H1 (cell line): ENCODE measurements around the gene ERICH3. TPM values are rescaled to one million over a fixed set of nuclear protein-coding genes. Genes with fewer than 3 reads are reported as not detected.

ENCODE experiments used
- CTCF ChIA-PET: fragments of 300-600 bp; sonication (Branson Sonifier 250); formaldehyde crosslinking; loops from one replicate; lab custom pipeline; 2021; ENCODE audit not compliant: partially characterized antibody; lab: Charles Lee
- POLR2A ChIA-PET: fragments of 300-600 bp; sonication (Branson Sonifier 250); formaldehyde crosslinking; loops from one replicate; lab custom pipeline; 2021; ENCODE audit warnings: inconsistent platforms; ENCODE audit not compliant: partially characterized antibody; lab: Charles Lee
- DNase-seq, 2 experiments: peaks; one replicate each; pipeline versions ENCODE4 v3.0.0 to v3.0.0-alpha.2; 2010 to 2022; ENCODE audit warnings: low spot score in 2 of 2, low read depth in 1 of 2, mixed read lengths in 1 of 2
- FAIRE-seq: peaks from 2 replicates; lab custom pipeline; 2011; peaks lifted over from hg19 to GRCh38; lab: Jason Lieb, UNC
- H2AFZ ChIP-seq: 2 replicates; pipeline ENCODE4 v1.8.1; 2012; ENCODE audit warnings: low read length, inconsistent platforms
- H2AK5ac ChIP-seq: 2 replicates; pipeline ENCODE4 v1.6.1; 2013; ENCODE audit warnings: low read depth, low read length
- H2BK120ac ChIP-seq: replicated peaks from 2 replicates; pipeline ENCODE3; 2013; ENCODE audit warnings: low read depth, low read length, inconsistent platforms
- H2BK12ac ChIP-seq: 2 replicates; pipeline ENCODE4 v1.6.1; 2013; ENCODE audit warnings: low read depth, low read length
- H2BK15ac ChIP-seq: 2 replicates; pipeline ENCODE4 v1.6.1; 2013; ENCODE audit warnings: low read length
- H2BK20ac ChIP-seq: 2 replicates; pipeline ENCODE4 v1.6.1; 2013; ENCODE audit warnings: low read length
- H2BK5ac ChIP-seq: 2 replicates; pipeline ENCODE4 v1.6.1; 2013; ENCODE audit warnings: low read depth, low read length
- H3K14ac ChIP-seq: 2 replicates; pipeline ENCODE4 v1.6.1; 2013; ENCODE audit warnings: inconsistent platforms; ENCODE audit not compliant: insufficient read length
- H3K18ac ChIP-seq: 2 replicates; pipeline ENCODE4 v1.6.1; 2013; ENCODE audit warnings: low read length; ENCODE audit errors: extremely low read depth
- H3K23ac ChIP-seq: 2 replicates; pipeline ENCODE4 v1.6.1; 2013; ENCODE audit warnings: inconsistent platforms; ENCODE audit not compliant: insufficient read length
- H3K23me2 ChIP-seq: 2 replicates; pipeline ENCODE4 v1.6.1; 2013; ENCODE audit warnings: low read depth, low read length
- H3K27ac ChIP-seq: 2 replicates; pipeline ENCODE4 v1.6.1; 2011; ENCODE audit warnings: low read depth, low read length, inconsistent platforms
- H3K27me3 ChIP-seq, 4 experiments: replicated peaks in 1 of 4; 1 replicate in 1 of 4; 2 replicates in 3 of 4; pipeline versions ENCODE4 v1.6.1 to v1.8.1; 2011 to 2013; ENCODE audit warnings: low read length in 3 of 4, mild to moderate bottlenecking in 3 of 4, inconsistent platforms in 2 of 4, mixed read lengths in 2 of 4, moderate library complexity in 1 of 4; ENCODE audit not compliant: control insufficient read depth in 3 of 4, insufficient read depth in 3 of 4; ENCODE audit errors: extremely low read depth in 1 of 4
- H3K36me3 ChIP-seq, 4 experiments: 2 replicates each; pipeline versions ENCODE4 v1.6.1 to v1.8.1; 2011 to 2013; ENCODE audit warnings: mild to moderate bottlenecking in 4 of 4, low read length in 3 of 4, moderate library complexity in 2 of 4, control low read depth in 1 of 4, inconsistent platforms in 1 of 4; ENCODE audit not compliant: insufficient read depth in 4 of 4, control insufficient read depth in 2 of 4
- H3K4ac ChIP-seq: replicated peaks from 2 replicates; pipeline ENCODE3; 2013; ENCODE audit warnings: low read length, low read depth, mixed read lengths, inconsistent platforms; ENCODE audit not compliant: insufficient read length
- H3K4me1 ChIP-seq, 4 experiments: replicated peaks in 1 of 4; 1 replicate in 1 of 4; 2 replicates in 3 of 4; pipeline versions ENCODE4 v1.6.1 to v1.8.1; 2011 to 2013; ENCODE audit warnings: low read length in 3 of 4, inconsistent platforms in 2 of 4, mixed read lengths in 1 of 4; ENCODE audit not compliant: insufficient read depth in 4 of 4, control insufficient read depth in 3 of 4
- H3K4me2 ChIP-seq, 2 experiments: 2 replicates each; pipeline versions ENCODE4 v1.6.1 to v1.8.1; 2011 to 2013; ENCODE audit warnings: low read depth in 2 of 2, low read length in 2 of 2, control low read depth in 1 of 2, inconsistent platforms in 1 of 2, mild to moderate bottlenecking in 1 of 2; ENCODE audit not compliant: insufficient read depth in 1 of 2
- H3K4me3 ChIP-seq, 4 experiments: fragments of 200-600, 300-600 bp in 1 of 4; sonication (generic), shearing (Covaris generic), sonication (Bioruptor Twin) in 1 of 4; 2 replicates each; pipeline versions ENCODE4 v1.5.1 to v1.8.1; 2011 to 2016; ENCODE audit warnings: low read length in 4 of 4, low read depth in 3 of 4, control low read depth in 2 of 4, inconsistent platforms in 2 of 4, mild to moderate bottlenecking in 2 of 4, mixed read lengths in 1 of 4, moderate library complexity in 1 of 4; ENCODE audit not compliant: insufficient read depth in 2 of 4; ENCODE audit errors: extremely low read depth in 1 of 4
- H3K56ac ChIP-seq: replicated peaks from 2 replicates; pipeline ENCODE3; 2013; ENCODE audit warnings: low read depth, mild to moderate bottlenecking, mixed read lengths, low read length, inconsistent platforms; ENCODE audit not compliant: insufficient read length
- H3K79me1 ChIP-seq: 2 replicates; pipeline ENCODE4 v1.6.1; 2013; ENCODE audit warnings: low read depth, low read length, control low read depth
- H3K79me2 ChIP-seq, 2 experiments: 2 replicates each; pipeline versions ENCODE4 v1.6.1 to v1.8.1; 2012 to 2013; ENCODE audit warnings: low read length in 2 of 2, mild to moderate bottlenecking in 2 of 2, inconsistent platforms in 1 of 2; ENCODE audit not compliant: insufficient read depth in 2 of 2, control insufficient read depth in 1 of 2
- H3K9ac ChIP-seq, 4 experiments: replicated peaks in 1 of 4; 1 replicate in 1 of 4; 2 replicates in 3 of 4; pipeline versions ENCODE4 v1.6.1 to v1.8.1; 2011 to 2013; ENCODE audit warnings: low read depth in 3 of 4, low read length in 3 of 4, control low read depth in 2 of 4, mild to moderate bottlenecking in 2 of 4, moderate library complexity in 2 of 4, inconsistent platforms in 1 of 4; ENCODE audit errors: extremely low read depth in 1 of 4
- H3K9me3 ChIP-seq, 2 experiments: 2 replicates each; pipeline versions ENCODE4 v1.6.1 to v1.8.1; 2012 to 2013; ENCODE audit warnings: mild to moderate bottlenecking in 2 of 2, moderate library complexity in 2 of 2, control low read depth in 1 of 2, inconsistent platforms in 1 of 2, low read depth in 1 of 2, low read length in 1 of 2, mixed read lengths in 1 of 2; ENCODE audit not compliant: insufficient read depth in 2 of 2
- H4K20me1 ChIP-seq, 2 experiments: replicated peaks in 1 of 2; 2 replicates each; pipeline versions ENCODE3 to v1.8.1; 2011 to 2013; ENCODE audit warnings: inconsistent platforms in 2 of 2, low read length in 2 of 2, mild to moderate bottlenecking in 1 of 2; ENCODE audit not compliant: insufficient read depth in 2 of 2, control insufficient read depth in 1 of 2
- H4K5ac ChIP-seq: 2 replicates; pipeline ENCODE4 v1.6.1; 2013; ENCODE audit warnings: low read length, low read depth, mixed read lengths, inconsistent platforms; ENCODE audit not compliant: insufficient read length
- H4K8ac ChIP-seq: 2 replicates; pipeline ENCODE4 v1.8.0; 2013; ENCODE audit warnings: mild to moderate bottlenecking, moderate library complexity, low read length, inconsistent platforms; ENCODE audit not compliant: insufficient read depth; ENCODE audit errors: extremely low read depth
- H4K91ac ChIP-seq: replicated peaks from 2 replicates; pipeline ENCODE3; 2013; ENCODE audit warnings: low read length, mixed read lengths, inconsistent platforms; ENCODE audit not compliant: insufficient read length
- ASH2L ChIP-seq: fragments of 200-600, 300-600 bp; sonication (generic); IDR thresholded peaks from one replicate; pipeline ENCODE4 v1.7.1; 2017; ENCODE audit warnings: low read length
- CBX8 ChIP-seq: fragments of 300-800, 300-1000 bp; sonication (generic); IDR thresholded peaks from 2 replicates; pipeline ENCODE4 v1.7.1; 2016; ENCODE audit warnings: low read depth, low read length, borderline replicate concordance
- CEBPB ChIP-seq: IDR thresholded peaks from 2 replicates; pipeline ENCODE4 v1.6.1; 2012; ENCODE audit warnings: low read depth, low read length
- CTCF ChIP-seq, 3 experiments: IDR thresholded peaks; 1 replicate in 2 of 3; 2 replicates in 1 of 3; pipeline versions ENCODE4 v1.5.1 to v1.6.1; 2011; ENCODE audit warnings: low read length in 3 of 3, mild to moderate bottlenecking in 3 of 3, inconsistent platforms in 2 of 3, low read depth in 1 of 3, moderate library complexity in 1 of 3; ENCODE audit not compliant: insufficient read depth in 1 of 3; ENCODE audit errors: control extremely low read depth in 1 of 3
- JUN ChIP-seq: IDR thresholded peaks from 2 replicates; pipeline ENCODE4 v1.6.1; 2011; ENCODE audit warnings: low read depth, mild to moderate bottlenecking, improper control_type of control experiment, low read length
- MAX ChIP-seq: IDR thresholded peaks from 2 replicates; pipeline ENCODE4 v1.6.1; 2012; ENCODE audit warnings: inconsistent platforms
- POU5F1 ChIP-seq: IDR thresholded peaks from 2 replicates; pipeline ENCODE4 v1.6.1; 2011; ENCODE audit warnings: low read depth, mild to moderate bottlenecking, low read length, moderate library complexity
- SAP30 ChIP-seq: fragments of 300-600 bp; sonication (generic); IDR thresholded peaks from 2 replicates; pipeline ENCODE4 v1.7.1; 2012; ENCODE audit warnings: low read length, moderate library complexity, mild to moderate bottlenecking, inconsistent platforms; ENCODE audit not compliant: insufficient read depth, insufficient replicate concordance
- SIX5 ChIP-seq: IDR thresholded peaks from 2 replicates; pipeline ENCODE4 v1.6.1; 2011; ENCODE audit warnings: mild to moderate bottlenecking, low read depth, low read length
- SP1 ChIP-seq: IDR thresholded peaks from 2 replicates; pipeline ENCODE4 v1.6.1; 2011; ENCODE audit warnings: low read depth, low read length
- TBP ChIP-seq: IDR thresholded peaks from 2 replicates; pipeline ENCODE4 v1.6.1; 2011; ENCODE audit warnings: low read depth, low read length, improper control_type of control experiment
- whole genome bisulfite sequencing, 2 experiments: shearing (Covaris generic) in 1 of 2; methylation state at CpG; one replicate each; pipeline versions ENCODE4 v1.1.6 to v1.1.7; 2013 to 2015; ENCODE audit warnings: low lambda C conversion rate in 2 of 2, mixed read lengths in 2 of 2, inconsistent platforms in 1 of 2, low coverage in 1 of 2, missing lambda C conversion rate in 1 of 2; ENCODE audit not compliant: insufficient replicate concordance in 2 of 2, insufficient coverage in 1 of 2, insufficient read length in 1 of 2; ENCODE audit errors: extremely low coverage in 1 of 2, missing lambda C conversion rate in 1 of 2; 5-methylcytosine and 5-hydroxymethylcytosine counted together
- polyA plus RNA-seq, 7 experiments: library from polyadenylated mRNA; depleted of rRNA in 3 of 7; stranded (reverse) in 5 of 7; unstranded in 2 of 7; fragments of >200 nt in 5 of 7; fragments of 200-250 nt in 2 of 7; gene quantifications; 1 replicate in 5 of 7; 2 replicates in 1 of 7; 4 replicates in 1 of 7; pipeline versions ENCODE4 v1.2.1 to v1.2.3, GENCODE V29; 2011 to 2013; ENCODE audit warnings: missing spikeins in 2 of 7, mixed read lengths in 2 of 7
- total RNA-seq: library from RNA; stranded (reverse); fragmentation: NEBNext Ultra II Directional; extraction: Animal tissue kit (Norgen Biotek cat#: 25700); gene quantifications from 2 replicates; pipeline ENCODE4 v1.2.1, GENCODE V29; 2021

The ERICH3 gene
- total and polyA plus RNA-seq, 2 of the 8 experiments (the other 6 are each of a cell fraction or from before 2014, with no cell fraction given): 0.02 TPM; not detected in 1

- FAIRE-seq (no peak), DNase-seq (no peak)
- no peaks in the 10 kb centered on the region for H3K79me2 ChIP-seq
- H2BK20ac ChIP-seq: no peak overlapping the region
- H3K27ac ChIP-seq: no peak overlapping the region
- no peak overlapping the region for H3K9ac ChIP-seq
- no peak overlapping the region for H2AFZ ChIP-seq
- WGBS, 2 experiments: 92% methylated on average over 2 of the region's 2 CpGs; no CpG with 5 or more reads in 1 of the 2 experiments
- no peak overlapping the region for H2BK5ac ChIP-seq
- no peak overlapping the region for H2AK5ac ChIP-seq
- H3K23me2 ChIP-seq: no peaks in the 10 kb centered on the region
- H4K91ac ChIP-seq: no peak overlapping the region
- ChIA-PET CTCF (interaction anchor here (0.8 kb wide), 1 partner anchor 11 kb away, joined by 4 read pairs; no protein-coding TSS in a partner anchor), POLR2A (no interaction called here)
- no peak overlapping the region for H3K4me2 ChIP-seq
- H3K4me3 ChIP-seq: no peak overlapping the region
- no peak overlapping the region for H3K23ac ChIP-seq
- H2BK12ac ChIP-seq: no peak overlapping the region
- no peaks in the 10 kb centered on the region for H3K9me3 ChIP-seq
- no peaks in the 10 kb centered on the region for H3K27me3 ChIP-seq
- H3K18ac ChIP-seq: no peak overlapping the region
- H4K8ac ChIP-seq: no peak overlapping the region
- H2BK15ac ChIP-seq: no peak overlapping the region
- no peaks in the 10 kb centered on the region for H3K36me3 ChIP-seq
- H4K5ac ChIP-seq: no peak overlapping the region
- H3K4ac ChIP-seq: no peak overlapping the region
- no peaks in the 10 kb centered on the region for H3K79me1 ChIP-seq
- H3K56ac ChIP-seq: no peak overlapping the region
- H2BK120ac ChIP-seq: no peak overlapping the region
- no peak overlapping the region for H3K14ac ChIP-seq
- no peaks in the 10 kb centered on the region for H4K20me1 ChIP-seq
- H3K4me1 ChIP-seq: peaks cover 0 to 2% (median 0%) of the 10 kb centered on the region in 4 experiments; a peak in 1 of 7 replicates
- TF ChIP-seq ASH2L (no peak), CEBPB (no peak), POU5F1 (no peak), MAX (no peak), SIX5 (no peak), SAP30 (no peak), SP1 (no peak), CTCF (IDR thresholded peaks at IDR 0.05; ENCODE audit: control extremely low read depth in 1 of 3, insufficient read depth in 1 of 3, low read depth in 1 of 3, low read length in 3 of 3) (no peak), JUN (no peak), CBX8 (no peak), TBP (no peak)
These were observed 89.4 kb downstream of the ERICH3 start for GRCh38 chr1:74584185-74584584.
